Activated naive CD8-positive, alpha-beta T cell treated with anti-CD3 and anti-CD28 coated beads, Interleukin-2, amount 50 U/mL, for 16 hours (primary cell): ENCODE data around the gene CORO6.

Source experiments
- DNase-seq: peaks from one replicate; pipeline ENCODE4 v3.0.0-alpha.2; 2020; ENCODE audit warnings: low read depth, low spot score

The CORO6 gene

DNA sequence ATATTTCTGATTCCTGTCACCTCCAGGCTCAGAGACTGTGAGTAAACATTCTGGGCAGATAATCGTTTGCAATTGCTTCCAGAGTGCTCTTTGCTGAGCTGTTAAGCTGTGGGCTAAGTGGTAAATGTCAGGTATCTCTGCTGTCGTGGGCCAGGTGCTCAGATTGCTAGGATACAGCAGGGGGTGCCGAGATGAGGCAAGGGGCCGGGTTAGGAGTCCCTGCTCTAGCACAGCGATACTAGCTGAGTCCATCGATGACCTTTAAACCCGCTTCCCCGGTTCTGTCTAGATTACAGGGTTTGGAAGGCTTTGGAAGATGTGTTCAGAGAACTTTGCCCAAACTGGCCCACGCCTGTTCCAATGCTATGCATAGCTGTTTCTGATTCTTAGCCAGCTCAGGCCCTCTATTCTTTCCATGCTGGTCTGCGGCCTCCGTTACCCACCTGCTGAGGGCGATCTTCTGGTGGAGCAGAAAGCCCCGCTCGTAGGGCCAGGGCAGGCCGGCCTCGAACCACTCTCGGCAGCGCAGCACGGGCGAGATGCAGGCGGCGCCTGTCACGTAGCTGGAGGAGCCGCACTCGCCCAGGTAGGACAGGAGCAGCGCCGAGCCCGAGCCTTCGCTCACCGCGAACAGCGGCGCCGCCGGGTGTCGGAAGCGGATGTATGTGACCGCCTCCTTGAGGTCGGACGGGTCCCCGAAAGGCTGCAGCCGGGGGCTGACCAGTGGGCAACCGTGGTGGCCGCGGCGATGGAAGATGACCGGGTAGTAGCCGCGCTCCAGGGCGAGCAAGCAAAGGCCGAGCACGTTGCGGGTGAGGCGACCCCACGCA is 56.9 kb downstream of the CORO6 start:
- DNase-seq, result no peak
